ENCODE measurements around the gene CCDC87.
"Not testable (repeated sequence)": the region's sequence is repeated elsewhere in the genome, so short reads cannot be mapped to it uniquely, and the experiment has no call there.

CCDC87 gene

DNA sequence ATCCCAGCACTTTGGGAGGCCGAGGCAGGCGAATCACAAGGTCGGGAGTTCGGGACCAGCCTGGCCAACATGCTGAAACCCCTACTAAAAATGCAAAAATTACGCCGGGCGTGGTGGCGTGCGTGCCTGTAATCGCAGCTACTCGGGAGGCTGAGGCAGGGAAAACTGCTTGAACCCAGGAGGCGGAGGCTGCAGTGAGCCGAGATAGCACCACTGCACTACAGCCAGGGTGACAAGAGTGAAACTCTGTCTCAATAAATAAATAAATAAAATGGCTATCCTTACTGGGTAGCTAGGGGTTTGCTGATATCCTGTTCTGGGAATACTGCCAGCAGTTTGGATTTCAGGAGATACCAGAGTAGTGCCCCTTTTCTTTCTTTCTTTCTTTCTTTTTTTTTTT, 21.2 kb upstream of the CCDC87 start:
- no peak for DNase-seq

- DNase-seq: no peak
These were observed 19.6 kb upstream of the CCDC87 start for GRCh38 chr11:66612458-66612857.

DNA sequence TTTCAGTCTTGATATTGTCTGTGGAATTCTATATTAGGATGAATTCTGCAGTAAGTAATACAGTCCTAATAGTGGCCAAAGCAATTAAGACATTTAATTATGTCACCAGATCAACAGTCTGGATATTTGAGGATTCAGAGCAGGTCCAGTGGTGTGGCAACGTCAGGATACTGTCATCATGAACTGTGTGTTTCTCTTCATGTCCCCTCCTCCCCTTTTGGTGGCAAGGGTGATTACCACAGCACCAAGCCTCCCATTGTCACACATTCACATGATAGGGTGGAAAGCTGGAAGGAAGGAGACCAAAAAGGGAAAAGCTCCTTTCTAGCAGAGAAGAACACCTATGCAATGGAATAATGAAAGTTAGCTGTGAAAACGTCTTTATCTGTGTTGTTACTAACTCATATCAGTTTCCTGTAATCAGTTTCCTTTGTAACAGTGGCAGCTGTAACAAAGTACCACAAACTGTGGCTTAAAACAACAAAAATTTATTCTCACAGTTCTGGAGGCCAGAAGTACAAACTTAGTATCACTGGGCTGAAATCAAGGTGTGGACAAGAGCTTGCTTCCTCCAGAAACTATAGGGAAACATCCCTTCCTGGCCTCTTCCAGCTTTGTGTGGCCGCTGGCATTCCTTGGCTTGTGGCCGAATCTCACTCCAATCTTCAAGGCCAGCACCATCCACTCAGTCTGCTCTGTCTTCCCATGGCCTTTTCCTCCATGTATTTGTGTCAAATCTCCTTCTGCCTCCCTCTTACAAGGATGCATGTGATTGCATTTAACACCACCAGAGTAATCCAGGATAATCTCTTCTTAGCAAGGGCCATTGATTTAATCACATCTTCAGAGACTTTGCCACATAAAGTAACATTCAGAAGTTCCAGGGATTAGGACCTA, 17.1 kb upstream of the CCDC87 start:
- DNase-seq: no peak

DNA sequence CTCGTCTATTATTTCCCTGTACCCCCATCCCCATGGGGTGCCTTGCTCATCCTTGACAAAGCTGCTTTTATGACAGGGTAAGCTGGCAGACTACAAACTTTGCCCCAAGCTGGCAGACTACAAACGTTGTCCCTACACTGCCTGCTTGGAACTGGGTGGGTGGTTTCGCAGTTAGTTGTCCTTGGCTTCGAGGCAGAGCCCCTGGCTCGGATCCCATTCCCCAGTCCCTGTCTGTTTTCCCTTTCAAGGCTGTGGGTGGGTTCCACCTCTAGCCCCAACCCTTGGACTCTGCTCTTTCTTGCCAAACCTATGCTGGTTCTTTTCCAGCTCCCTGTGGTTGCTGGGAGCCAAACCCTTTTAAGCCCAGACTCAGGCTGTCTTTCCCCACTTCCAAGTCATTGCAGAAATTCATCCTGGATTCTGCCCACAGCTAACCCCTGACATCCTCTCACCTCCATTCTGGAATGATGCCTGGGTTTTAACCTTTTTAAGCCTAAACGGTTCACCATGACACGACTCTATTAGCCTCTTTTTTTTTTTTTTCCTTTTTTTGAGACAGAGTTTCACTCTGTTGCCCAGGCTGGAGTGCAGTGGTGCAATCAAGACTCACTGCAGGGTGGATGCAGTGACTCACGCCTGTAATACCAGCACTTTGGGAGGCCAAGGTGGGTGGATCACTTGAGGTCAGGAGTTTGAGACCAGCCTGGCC, 14.4 kb upstream of the CCDC87 start:
- DNase-seq: peak; percentile 98

GRCh38 chr11:66606608-66607007, 13.7 kb upstream of the CCDC87 start:
- not testable (repeated sequence) for DNase-seq

- DNase-seq: no peak
These were observed 11.3 kb upstream of the CCDC87 start for GRCh38 chr11:66604155-66604554.

GRCh38 chr11:66603072-66603471, 10.2 kb upstream of the CCDC87 start:
- DNase-seq: no peak

- no peak for DNase-seq
These were observed 7.9 kb upstream of the CCDC87 start for GRCh38 chr11:66600631-66601233.

DNA sequence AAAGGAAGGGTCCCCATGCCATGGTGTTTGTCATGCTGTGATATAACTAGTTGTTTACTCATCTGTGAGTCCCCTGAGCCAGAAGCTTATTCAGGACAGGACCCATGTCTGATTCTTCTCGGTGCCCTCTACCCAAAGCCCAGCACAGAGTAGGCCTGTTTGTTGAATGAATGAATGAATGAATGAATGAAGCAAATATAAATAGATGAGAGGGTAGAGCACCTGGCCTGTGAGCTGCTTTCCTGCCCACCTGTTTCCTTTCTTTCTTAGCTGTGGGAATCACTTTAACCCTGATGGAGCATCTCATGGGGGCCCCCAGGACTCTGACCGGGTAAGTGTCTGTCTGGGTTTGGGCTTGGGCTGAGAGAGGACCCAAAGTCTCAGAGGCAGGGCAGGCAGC, 7.4 kb upstream of the CCDC87 start:
- DNase-seq: no peak

- no peak for DNase-seq
These were observed 6.1 kb upstream of the CCDC87 start for GRCh38 chr11:66598993-66599392.

- no peak for DNase-seq
These were observed 2.5 kb upstream of the CCDC87 start for GRCh38 chr11:66595245-66595904.

DNA sequence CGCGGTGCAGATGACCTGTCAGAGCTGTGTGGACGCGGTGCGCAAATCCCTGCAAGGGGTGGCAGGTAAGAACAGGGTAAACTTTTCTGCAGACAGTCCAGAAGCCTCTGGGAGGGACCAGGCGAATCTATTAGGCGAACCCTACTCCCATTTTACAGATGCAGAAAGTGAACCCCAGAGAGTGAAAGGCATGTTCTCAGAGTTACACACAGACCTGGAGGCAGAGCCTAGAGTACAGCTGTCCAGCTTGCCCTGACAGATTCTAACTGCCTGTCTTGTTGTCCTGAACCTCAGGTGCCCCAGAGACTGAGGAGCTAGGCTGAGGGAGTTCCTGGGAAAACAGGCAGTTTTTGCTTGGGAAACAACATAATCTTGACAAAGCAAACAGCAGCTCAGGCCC, 787 bp upstream of the CCDC87 start:
- DNase-seq: no peak

DNA sequence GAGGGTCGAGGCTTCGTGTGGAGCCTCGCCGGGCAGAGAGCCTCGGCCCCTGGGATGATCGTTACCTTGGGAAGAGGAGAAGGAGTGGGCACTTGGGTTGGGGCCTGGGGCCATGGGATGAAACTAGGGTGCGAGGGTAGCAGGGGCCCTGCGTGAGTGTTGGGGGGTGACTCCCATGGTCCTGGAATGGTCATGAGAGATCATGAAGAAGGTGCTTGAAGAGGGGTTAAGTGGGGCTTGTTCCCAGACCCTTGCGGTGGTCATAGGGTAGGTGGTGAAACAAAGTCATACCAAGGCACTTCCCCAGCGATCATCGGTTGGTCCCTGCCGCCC, 406 bp upstream of the CCDC87 start:
- no peak for DNase-seq

DNA sequence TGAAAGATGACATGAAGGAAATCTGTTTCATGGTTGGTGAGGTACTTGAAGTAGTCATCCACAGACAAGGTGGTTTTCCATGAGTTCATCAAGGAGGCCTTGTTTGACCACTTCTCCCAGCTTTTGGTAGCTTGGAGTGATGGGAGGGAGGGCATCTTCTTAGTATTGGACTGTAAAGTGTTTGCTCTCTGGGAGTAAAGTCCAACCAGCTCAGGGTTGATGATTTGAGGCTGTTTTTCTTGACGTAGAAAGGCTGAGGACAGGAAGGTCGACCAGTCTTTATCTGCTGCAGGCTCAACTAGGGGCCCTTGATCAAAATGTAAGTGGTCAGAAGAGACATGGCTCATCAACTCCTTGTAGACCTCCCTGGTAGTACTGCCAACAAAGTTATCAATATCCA, 1.7 kb downstream of the CCDC87 start:
- no peak for DNase-seq

DNA sequence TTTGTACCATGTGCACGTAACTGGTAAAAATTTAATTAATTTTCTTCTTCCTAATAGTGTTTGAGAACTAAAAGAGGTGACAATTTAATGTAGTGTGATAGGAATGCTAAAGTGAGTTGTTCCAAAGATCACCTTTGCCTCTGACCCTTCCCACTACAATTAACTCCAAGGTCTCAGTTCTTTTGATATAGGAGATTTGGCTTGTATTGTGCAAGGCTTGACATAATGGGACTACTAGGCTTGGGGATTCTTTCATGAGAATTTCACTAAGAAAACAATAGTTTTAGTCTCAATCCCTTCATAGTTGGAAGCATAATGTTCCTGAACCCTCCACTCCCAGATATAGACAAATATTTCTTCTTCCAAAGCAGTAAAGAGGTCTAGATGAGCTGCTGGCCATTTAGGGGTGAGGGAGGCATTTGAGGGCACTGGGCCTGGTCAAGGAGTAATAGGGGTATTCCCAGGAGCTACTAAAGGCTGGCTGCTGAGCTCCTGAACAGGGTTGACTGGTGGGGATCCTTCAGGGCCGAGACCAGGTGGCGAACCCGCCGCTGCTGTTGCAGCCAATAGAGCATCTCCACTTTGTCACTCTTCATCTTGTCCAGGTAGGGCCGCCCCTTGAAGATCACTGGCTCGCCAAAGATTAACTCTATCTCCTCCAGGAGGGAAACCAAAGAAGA, 2.7 kb downstream of the CCDC87 start:
- DNase-seq: no peak

DNA sequence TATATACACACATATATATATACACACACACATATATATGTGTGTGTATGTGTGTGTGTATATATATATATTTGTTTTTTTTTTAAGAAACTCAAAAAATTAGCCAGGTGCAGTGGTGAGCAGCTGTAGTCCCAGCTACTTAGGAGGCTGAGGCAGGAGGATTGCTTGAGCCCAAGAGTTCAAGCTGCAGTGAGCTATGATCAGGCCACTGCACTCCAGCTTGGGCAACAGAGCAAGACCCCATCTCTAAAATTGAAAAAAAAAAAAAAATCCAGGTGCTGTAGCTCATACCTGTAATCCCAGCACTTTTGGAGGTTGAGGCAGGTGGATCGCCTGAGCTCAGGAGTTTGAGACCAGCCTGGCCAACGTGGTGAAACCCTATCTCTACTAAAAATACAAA, 3.5 kb downstream of the CCDC87 start:
- not testable (repeated sequence) for DNase-seq

DNA sequence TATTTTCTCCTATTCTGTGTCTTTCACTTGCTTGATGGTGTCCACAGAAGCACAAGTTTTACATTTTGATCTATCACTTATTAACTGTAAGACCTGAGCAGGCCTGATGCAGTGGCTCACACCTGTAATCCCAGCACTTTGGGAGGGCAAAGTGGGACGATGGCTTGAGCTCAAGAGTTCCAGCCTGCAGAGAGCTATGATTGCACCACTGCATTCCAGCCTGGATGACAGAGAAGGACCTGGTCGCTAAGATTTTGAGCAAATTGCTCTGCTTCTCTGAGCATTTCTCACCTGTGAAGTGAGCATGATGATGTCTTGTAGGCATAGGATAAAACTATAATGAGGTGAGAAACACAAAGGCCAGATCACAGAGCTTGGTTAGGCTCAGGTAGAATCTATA, 6.7 kb downstream of the CCDC87 start:
- DNase-seq: no peak

DNA sequence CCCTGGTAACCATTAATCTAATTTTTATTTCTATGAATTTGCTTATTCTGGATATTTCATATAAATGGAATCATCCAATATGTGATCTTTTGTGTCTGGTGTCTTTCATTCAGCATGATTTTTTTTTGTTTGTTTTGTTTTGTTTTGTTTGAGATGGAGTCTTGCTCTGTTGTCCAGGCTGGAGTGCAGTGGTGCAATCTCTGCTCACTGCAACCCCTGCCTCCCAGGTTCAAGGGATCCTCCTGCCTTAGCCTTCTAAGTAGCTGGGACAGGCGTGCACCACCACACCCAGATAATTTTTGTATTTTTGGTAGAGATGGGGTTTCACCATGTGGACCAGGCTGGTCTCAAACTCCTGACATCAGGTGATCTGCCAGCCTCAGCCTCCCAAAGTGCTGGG, 7.4 kb downstream of the CCDC87 start:
- not testable (repeated sequence) for DNase-seq

- DNase-seq: not testable (repeated sequence)
These were observed 10.2 kb downstream of the CCDC87 start for GRCh38 chr11:66582565-66583147.

DNA sequence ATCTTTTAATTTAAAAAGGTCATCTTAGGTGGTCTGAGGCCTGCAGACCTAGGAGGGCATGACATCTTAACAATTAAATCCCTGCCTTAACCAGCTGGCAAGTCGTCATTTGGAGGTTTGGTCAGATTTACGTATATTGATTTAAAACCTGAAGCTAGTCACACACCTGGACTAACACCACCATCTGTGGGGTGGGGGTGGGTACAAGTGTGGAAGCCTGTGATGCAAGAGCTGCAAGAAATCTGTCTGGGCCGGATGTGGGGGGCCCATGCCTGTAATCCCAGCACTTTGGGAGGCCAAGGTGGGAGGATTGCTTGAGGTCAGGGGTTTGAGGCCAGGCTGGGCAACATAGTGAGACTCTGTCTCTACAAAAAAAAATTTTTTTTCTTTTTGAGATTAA, 11.6 kb downstream of the CCDC87 start:
- DNase-seq: no peak

- no peak for DNase-seq
These were observed 12.1 kb downstream of the CCDC87 start for GRCh38 chr11:66580803-66581202.

- DNase-seq: no peak
These were observed 13.8 kb downstream of the CCDC87 start for GRCh38 chr11:66579017-66579606.
